ENCODE results near the gene HSBP1.

The HSBP1 gene

DNA sequence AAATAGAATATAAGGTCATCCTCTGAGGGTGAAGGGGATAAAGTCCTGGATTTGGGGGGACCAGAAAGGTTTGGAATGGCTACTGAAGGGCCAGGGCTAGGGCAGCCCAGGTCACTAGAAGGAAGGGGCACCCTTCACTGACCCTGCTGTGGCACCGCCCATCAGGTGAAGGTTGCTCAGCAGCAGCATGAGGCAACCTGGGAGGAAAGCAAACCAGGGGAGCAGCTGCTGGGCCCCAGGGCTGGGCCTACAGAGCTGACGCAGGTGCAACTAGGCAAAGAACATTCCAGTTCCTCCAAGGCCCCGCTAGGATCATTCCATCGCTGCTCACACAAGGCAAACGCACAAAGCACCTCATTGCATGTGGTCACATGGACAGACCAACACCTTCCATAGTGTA, 3.4 kb upstream of the HSBP1 start:
- no peak for DNase-seq

GRCh38 chr16:83806036-83806435, 1.7 kb upstream of the HSBP1 start:
- no peak for DNase-seq

GRCh38 chr16:83806731-83807130, 1.0 kb upstream of the HSBP1 start:
- no peak for DNase-seq

DNA sequence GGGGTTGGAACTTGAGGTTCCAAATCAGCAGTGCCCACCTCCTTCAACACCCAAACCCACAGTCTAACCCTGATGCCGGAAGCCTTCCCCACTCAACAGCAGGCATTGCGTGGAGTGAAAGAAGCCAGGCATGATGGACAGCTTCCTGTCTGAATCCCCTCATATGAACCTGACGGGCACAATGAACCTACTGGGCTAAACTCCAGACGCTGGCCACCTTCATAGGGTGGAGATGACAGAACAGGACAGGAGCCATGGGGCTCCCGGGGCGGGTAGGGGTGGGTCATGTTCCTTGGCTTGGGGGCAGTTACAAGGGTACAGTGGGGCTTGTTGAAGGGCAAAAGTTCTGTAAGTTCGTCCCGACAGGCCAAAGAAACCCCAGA, 460 bp upstream of the HSBP1 start:
- no peak for DNase-seq

DNA sequence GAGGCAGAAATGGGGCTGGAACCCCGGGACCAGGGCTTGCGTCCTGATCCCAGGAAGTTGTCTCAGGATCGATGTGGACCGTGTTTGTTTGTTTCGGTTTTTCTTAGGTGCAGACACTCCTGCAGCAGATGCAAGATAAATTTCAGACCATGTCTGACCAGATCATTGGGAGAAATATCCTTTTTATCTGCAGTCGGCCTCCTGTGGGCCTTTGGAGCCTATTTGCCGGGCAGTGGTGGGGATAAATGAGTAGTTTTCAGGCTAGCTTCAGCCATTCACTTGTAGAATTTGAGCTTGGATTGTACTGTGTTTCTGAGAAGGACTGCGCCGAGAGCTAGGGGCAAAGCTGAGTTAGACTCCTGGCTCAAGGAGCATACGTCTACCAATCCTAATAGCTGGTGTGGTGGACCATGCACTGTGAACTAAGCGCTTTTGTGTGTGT, 816 bp downstream of the HSBP1 start:
- DNase-seq: no peak

DNA sequence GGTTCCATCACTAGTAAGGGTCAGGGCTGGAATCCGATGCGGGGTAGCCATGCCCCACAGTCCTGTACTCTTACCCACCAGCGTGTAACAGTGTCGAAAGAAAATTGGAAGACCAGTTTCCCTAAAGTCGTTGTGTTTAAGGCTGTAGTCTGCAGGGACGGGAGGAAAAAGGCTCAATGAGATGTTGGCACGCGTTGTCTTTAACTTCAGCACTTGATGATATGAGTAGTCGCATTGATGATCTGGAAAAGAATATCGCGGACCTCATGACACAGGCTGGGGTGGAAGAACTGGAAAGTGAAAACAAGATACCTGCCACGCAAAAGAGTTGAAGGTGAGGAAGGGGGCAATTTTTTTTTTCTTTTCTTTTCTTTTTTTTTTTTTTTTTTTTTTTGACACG, 1.3 kb downstream of the HSBP1 start:
- DNase-seq: no peak

DNA sequence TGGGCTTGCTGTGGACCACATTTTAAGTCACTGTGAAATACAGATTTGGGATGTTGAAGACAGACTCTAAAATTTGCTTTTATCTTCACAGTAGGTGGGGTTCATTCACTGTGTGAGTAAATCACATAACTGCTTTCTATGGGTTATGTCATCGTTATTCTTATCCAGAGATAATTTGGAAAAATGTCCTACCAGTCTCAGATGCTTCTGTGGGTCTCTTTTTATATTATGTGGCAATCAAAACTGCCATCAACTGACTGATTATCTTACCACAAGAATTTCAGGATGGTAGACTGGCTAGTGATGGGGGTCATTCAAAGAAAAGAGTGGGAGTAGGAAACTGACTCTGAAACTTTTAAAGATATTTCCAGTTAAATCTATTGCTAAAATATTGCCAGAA, 3.1 kb downstream of the HSBP1 start:
- DNase-seq: no peak

- no peak for DNase-seq
Observed at GRCh38 chr16:83813823-83814658, 6.3 kb downstream of the HSBP1 start.

GRCh38 chr16:83814659-83814985, 6.8 kb downstream of the HSBP1 start:
- DNase-seq: no peak

DNA sequence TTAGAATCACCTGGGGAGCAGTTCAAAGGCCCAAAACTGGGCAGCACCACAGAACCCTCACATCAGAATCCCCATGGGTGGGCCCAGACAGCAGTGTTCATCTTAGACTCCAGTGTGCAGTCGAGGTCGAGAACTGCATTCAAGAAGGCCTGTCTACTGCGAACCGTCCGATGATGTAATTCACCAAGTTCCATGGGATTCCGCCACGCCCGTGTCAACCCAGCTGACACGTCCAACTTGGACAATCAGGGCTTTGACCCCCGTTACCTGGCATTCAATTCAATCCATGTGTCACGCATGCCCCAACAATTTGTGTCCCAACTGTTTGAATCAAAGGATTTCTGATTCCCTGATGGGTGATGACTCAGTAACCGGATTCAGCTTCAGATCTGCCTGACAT, 9.2 kb downstream of the HSBP1 start:
- DNase-seq: no peak

DNA sequence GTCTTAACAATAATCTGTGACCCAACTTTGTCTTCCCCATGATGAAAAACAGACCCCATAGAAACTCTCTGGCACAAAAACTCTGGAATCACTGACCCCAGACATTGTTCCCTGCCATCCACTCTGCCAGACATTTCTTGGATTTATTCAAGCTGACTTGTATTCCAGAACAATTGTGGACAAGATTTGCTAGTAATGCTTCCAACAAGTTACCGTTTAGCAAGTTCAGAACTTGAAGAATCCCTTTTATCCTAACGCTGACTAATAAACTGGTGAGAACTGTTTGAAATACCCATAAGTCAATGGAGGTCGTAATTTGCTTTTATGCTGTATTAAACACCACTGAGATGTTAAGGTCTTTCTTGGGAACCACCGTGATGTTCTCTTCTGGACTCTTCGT, 10.5 kb downstream of the HSBP1 start:
- DNase-seq: no peak

DNA sequence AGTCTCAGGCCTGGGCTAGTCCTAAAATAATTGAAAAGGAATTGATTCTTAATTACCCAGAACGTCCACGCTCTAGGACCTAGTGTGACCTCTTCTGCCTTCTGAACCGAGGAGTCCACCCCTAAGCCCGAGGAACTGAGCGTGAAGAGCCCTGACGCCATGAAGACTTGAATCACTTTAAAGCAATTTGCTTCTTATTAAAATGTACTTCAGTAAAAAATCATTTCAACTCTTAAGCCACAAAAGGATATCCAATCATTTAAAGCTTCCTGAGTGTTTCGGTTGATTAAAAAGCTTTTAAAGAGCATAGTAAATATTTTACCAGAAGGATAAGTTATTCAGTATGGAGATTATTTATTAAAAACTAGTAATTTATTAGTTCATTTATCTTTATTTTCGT, 11.6 kb downstream of the HSBP1 start:
- no peak for DNase-seq

GRCh38 chr16:83826146-83826913, 18.6 kb downstream of the HSBP1 start:
- DNase-seq: peak; percentile 36

DNA sequence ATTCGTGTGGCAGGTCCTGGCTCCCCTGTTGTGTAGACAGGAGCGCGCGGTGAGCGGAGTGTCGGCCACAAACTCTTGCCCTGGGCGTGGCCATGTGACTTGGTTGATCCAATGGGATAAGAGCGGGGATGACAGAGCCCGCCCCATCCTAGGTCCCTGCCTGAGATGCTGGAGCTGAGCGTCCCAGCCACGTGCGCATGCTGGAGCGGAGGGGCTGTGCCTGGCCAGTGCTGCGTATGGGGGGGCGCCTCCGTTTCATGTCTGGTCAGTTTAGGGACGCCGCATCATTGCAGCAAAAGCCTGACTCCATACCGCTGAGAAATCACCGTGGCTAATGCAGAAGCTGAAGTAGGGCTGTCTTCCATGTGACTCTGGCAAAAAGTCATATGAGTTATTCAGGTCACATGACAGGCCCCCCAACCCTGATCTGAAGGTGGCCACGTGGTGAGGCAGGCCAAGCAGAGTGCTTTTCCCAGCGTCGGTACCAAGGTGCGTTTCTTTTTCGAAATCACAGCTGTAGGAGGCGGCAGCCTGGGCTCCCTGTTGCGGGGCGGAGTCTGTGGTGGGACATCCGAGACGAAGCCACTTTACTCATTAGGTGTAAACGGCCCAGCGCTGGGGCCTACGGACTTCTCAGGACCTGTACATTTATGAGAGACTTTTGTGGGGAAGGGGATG, 22.5 kb downstream of the HSBP1 start:
- DNase-seq: no peak

GRCh38 chr16:83830769-83831455, 23.1 kb downstream of the HSBP1 start:
- DNase-seq: no peak

DNA sequence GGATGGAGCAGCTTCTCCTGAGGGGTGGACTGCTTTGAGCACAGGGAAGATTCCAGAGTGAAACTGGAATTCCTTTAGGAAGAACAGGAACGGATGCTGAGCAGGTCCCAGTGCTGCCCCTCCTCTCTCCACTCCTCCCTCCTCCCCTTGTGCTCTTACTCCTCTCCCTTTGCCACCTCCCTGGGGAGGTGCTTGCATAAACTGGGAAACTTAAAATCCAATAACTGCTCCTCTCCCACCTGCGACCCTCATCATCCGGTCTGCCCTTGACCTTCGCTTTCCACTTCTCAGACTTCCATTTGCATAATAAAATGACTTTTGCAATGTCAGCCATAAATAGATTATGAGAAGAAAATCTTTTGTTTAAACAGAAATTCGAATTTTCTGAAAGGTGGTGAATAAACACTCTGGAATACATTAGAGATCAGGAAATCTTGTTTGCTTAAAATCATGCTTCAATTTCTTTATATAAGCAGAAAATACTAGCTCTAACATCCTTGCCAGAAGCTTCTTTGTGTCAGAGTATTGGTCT, 23.7 kb downstream of the HSBP1 start:
- DNase-seq: no peak

DNA sequence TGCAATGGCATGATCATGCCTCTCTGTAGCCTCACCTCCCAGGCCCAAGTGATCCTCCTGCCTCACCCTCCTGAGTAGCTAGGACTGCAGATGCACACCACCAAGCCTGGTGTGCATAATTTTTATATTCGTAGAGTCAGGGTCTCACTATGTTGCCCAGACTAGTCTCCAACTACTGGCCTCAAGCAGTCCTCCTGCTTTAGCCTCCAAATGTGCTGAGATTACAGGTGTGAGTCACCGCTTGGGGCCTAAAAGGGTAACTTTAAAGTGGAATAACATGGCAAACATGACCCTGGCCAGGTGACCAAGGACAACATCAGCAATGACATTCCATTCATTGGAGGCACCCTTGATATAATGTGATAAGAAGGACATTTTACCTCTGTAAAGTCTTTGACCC, 26.1 kb downstream of the HSBP1 start:
- no peak for DNase-seq

DNA sequence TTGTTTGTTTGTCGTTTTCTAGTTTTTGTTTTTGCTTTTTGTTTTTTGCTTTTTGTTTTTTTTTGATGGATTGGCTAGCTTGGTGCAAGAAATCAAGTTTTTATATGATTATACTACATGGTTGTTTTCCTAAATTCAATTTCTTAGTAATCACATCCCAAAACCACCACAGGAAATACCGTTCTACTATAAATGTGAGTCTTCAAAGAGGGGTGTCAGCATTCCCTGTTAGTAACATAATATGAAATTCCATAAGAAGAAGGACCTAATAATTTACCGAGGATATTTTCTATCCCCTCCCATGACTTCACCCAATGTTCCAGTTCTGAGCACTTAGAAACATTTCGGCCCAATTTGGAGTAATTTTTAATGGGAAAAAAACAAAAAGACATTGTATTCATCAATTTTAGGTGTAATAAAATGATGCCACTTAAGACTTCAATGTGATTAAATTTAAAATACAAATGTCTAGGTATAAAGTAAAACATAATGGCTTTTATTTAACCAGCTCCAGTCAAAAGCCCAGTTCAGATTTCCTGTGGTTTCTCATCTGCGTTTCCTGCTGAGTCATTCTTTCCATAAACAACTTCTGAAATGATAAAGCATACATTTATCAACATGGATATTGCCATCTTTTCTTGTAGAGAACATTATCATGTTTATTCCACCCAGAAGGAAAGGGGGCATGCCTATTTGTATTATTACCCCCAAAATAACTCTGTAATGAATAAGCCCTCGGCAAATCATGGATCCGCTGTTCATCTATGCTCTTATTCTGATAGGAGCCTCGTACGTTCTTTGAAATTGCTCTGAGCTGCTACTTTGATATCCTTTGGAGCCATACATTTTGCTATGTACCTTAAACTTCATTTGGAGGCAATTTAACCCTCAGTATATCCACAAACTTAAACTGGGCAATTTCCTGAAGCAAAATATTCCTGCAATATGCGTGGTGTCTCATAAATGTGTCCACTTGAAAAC, 28.1 kb downstream of the HSBP1 start:
- DNase-seq: no peak

DNA sequence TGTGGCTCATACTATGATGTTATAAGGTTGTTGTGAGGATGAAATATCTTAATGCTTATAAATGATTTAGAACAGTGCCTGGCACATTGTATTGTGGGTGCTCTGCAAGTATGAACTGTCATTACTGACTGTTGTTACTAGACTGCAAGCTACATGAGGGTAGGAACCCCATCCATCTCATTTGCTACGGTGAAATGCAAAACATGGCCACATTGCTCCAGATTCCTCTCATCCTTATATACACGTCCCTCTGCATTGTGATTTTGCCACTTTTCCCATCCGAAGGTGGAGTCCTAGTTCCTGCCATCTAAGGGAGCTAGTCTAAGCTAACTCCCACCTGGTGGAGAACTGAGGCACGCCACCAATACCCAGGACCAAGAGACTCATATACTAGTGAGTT, 29.8 kb downstream of the HSBP1 start:
- DNase-seq: no peak

DNA sequence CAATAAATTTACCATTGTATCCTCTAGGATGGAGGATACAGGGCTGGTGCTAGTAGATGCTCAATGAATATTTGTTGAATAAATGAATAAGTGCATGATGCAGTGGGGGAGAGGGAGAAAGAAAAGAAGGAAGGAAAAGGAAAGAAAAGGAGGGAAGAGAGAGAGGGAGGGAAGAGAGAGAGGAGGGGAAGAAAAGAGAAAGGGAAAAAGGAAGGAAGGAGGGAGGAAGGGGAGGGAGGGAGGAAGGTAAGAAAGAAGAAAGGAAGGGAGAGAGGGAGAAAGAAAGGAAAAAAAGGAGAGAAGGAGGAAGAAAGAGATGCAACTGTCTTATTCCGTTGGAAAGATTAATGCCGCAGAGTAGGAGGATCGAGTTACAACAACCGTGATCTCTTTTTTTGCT, 30.4 kb downstream of the HSBP1 start:
- DNase-seq: no peak

GRCh38 chr16:83839561-83839960, 31.8 kb downstream of the HSBP1 start:
- DNase-seq: no peak
